Stimulated activated CD4-positive, alpha-beta T cell treated with anti-CD3 and anti-CD28 coated beads, Interleukin-1b, Interleukin-23, amount 100 ng/mL, for 1 hour (primary cell): ENCODE measurements around the gene PNPLA5.
"Not testable (repeated sequence)": the region's sequence is repeated elsewhere in the genome, so short reads cannot be mapped to it uniquely, and the experiment has no call there.

Source experiments
- DNase-seq, 2 donors: peaks; one replicate each; pipeline ENCODE4 v3.0.0-alpha.2; 2020; ENCODE audit warnings: low read depth in 2 of 2

PNPLA5 gene

DNA sequence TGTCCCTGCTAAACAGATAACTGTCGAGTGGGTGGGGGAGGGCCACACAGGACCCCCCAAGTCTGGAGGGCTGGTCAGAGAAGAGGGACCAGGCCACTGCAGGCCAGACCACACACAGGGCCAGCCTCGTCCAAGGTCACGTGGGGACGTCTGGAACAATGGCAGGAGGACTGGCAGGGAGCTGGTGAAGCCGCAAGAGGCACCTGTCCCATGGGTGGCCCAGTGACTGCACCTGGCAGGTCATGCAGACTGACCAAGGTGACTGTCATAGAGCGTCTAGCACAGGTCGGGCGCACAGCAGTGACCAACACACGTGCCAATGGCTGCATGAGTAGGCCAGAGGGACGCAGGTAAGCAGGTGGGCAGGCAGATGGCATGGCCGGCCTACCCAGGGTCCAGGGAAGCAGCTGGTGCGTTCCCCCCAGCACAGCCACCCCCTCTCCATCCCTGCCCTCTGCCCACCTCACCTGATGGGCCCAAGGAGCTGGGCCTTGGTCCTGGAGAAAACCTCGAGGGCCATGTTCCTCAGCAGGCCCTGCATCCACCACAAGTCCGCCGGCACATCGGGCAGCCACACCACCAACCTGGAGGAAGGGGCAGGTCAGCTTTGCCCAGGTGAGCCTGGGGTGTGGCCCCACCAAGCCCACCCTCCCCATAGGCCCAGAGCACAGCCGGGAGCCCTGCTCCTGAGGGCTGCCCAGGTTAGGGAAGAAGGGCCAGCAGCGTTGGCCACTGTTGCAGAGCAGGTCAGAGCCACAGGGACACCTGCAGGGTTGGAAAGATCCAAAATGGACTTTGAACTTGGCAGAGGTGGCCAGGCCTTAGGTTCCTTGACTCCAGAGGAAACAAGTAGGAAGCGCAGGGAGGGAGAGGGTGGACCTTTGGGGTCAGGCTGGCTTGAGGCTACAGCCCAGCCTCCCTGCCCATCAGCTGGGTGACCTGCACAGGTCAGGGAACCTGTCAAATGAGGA lies 10.4 kb downstream of the PNPLA5 start:
- DNase-seq: no peak

DNA sequence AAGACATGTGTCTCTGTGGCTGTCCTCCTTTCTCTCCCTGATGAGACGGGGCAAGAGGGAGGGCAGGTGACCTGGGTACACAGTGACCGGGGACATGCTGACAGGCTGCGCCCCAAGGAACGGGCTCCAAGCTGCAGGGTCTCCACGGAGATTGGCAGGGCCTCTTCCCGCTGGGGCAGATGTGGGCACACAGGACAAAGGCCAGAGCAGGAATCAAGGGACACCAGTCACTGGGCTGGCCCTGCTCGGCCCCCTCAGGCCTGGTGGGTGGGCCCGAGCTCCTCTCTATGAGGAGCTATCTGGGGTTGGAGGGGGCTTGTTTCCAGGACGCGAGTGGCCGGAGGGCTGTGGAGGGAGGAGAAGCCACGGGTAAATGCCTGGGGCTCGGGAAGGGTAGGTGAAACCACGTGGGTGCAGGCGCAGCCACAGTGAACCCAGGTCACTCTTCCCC lies 11.2 kb downstream of the PNPLA5 start:
- DNase-seq: no peak

DNA sequence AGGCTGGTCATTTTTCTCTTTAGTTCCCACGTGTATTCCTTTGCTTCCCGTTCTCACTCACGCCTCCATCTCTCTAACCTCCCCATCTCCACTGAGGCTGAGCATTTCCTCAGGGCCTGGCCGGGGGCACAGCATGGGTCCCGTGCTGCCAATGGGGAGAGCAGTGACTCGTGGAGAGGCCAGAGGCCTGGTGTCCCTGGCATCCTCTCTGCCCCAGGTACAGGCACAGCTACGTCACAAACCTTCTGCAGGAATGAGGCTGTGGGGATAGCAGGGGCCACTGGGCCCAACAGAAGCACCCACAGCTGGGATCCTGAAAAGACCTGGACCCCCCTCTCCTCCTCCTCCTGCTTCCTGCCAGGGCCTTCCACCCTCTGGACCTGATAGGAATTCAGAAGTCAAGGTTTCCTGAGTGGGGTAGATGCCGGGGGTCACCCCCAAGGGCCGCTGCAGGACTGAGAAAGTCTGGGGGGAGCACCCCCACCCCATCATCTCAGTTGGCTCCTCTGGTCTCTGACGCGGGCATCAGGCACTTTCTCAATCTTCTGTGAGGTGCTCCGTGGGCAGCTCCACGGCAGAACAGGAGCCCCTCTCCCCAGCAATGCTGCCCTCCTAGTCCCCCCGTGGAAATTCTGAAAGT lies 11.8 kb downstream of the PNPLA5 start:
- DNase-seq: no peak

DNA sequence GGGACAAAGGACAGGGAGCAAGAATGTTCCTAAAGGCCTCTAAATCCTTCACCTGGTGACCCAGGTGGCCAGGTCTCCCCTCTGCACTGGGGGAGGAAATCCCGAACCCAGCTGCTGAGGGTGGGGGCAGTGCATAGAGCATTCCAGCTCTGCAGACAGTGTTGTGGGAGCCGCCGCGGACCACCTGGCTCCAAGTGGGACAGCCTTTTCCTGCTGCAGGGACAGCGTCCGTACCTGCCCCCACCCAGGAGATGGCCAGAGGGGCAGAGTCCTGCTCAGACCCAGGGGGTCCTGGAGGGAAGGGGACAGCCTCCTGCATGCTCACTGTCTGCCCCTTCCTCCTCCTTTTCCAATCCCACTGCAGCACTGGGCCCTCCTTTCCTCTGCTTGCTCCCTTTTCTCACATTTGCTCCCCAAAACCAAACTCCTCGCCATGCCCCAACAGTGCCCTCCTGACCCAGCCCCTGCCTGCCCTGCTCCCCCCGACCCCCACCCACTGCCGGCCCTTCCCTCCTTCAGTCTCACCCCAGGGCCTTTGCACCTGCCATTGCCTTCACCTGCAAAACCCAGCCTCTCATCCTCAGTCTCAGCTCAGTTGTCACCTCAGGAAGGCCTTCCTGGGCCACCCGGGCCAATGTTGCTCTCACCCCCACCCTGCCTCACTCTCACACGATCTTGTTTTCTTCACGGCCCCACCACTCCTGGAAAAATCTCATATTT lies 12.8 kb downstream of the PNPLA5 start:
- DNase-seq: no peak

- no peak for DNase-seq
Measured at GRCh38 chr22:43878079-43878795, 13.6 kb downstream of the PNPLA5 start.

DNA sequence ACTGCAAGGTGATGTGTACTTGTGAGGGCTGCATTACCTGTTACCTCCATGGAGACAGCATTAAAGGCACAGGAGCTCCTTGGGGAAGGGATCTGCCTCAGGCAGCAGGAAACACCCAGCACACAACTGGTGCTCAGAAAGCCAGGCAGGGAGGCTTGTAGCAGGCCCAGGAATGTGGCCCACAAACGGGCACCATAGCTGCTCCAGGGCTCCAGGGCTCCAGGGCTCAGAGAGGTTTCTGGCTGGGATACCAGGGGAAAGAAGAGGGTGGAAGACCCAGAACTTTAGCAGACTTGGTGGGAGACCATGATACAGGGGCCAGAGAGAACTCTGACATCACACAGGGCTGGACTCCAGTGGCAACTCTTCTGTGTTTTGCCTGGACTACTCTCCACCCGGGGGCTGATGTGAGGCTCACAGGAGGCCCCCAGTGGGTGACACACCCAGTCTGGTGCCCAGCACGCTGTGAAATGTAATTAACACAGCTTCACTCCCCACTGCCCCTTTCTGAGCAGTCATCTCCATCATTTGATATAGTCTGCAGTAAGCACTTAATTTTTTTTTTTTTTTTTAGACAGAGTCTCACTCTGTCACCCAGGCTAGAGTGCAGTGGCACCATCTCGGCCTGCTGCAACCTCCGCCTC lies 14.8 kb downstream of the PNPLA5 start:
- no peak for DNase-seq

DNA sequence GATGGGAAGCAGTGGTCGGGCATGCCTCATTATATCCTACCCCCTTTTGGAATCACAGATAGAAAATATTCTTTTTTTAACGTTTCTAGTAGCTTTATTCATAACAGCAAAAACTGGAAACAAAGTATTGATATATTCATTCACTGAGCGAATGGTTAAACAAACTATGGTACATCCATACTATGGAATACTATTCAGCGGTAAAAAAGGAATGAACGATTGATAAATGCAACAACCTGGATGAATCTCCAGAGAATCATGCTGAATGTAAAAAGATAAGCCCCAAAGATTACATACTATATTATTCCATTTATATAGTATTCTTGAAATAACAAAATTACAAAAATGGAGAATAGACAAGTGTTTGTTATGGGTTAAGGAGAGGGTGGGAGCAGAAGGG lies 22.0 kb downstream of the PNPLA5 start:
- DNase-seq: no peak

- not testable (repeated sequence) for DNase-seq
Measured at GRCh38 chr22:43869001-43869400, 22.8 kb downstream of the PNPLA5 start.

GRCh38 chr22:43867839-43868635 lies 23.8 kb downstream of the PNPLA5 start:
- no peak for DNase-seq

DNA sequence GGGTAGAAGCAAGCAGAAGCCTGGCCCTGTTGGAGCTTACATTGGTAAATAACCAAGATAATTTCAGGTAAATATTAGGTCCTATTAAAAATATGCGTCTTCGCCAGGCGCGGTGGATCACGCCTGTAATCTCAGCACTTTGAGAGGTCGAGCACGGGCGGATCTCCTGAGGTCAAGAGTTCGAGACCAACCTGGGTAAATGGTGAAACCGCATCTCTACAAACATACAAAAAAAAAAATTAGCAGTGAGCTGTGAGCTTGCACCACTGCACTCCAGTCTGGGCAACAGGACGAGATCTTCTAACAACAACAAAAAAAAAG lies 29.0 kb downstream of the PNPLA5 start:
- no peak for DNase-seq

- no peak for DNase-seq
Measured at GRCh38 chr22:43862074-43862881, 29.5 kb downstream of the PNPLA5 start, which contains the start of gene SULT4A1. Gene SULT4A1 (minus strand): TSS chr22:43862513. CDS start chr22:43862382, 131 bp downstream.

GRCh38 chr22:43861529-43861928 lies 30.3 kb downstream of the PNPLA5 start:
- DNase-seq: no peak

DNA sequence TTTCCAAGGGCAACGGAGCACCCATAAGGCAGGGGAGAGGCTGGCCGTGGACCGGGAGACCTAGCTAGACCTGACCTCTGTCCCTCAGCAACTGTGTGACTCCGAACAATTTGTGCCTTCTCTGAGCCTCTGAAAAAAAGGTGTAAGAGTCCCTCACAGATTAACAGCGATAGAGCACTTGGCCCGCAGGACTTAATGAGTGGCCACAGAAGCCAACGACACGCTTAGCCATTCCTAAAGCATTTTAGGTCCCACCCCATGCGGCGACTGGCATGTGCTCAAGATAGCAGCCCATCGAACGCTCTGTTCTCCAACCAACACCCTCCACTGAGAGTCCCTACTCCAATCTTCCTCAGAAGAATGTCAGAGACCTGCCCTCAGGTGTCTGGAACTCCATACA lies 31.0 kb downstream of the PNPLA5 start:
- no peak for DNase-seq

GRCh38 chr22:43860126-43860525 lies 31.7 kb downstream of the PNPLA5 start:
- DNase-seq: no peak

DNA sequence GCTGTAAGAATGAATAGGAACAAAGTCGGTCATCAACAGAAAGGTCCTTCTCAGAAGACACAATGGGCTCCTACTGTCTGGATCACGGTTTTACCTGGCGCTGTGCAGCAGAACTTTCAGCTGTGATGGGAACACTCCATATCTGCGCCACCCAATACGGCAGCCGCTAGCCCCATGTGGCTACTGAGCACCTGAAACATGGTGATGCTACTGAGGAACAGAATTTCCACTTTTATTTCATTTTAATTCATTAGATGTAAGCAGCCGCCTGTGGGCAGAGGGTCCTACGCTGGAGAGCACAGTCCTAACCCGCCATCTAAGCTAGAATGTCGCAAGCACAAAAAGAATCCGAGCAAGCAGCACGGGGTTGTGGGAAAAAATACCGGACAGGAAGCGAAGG lies 32.2 kb downstream of the PNPLA5 start:
- DNase-seq: no peak

DNA sequence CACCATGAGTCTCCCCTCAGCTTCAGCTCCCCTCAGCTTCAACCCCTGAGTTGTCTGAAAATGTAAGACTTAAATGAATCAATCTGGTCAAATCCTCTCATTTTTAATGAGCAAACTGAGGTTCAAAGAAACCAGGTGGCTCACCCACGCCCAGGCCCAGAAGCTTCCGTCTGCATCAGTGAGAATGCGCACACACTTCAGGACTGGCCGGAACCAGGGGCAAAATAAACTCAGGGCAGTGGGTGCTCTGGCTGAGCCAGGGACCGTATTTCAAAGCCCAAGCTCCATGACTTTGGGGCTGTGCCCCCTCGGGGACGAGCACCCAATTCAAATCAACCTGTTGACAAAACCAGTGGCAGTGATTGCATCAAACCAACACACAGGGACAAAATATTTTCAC lies 32.6 kb downstream of the PNPLA5 start:
- no peak for DNase-seq

DNA sequence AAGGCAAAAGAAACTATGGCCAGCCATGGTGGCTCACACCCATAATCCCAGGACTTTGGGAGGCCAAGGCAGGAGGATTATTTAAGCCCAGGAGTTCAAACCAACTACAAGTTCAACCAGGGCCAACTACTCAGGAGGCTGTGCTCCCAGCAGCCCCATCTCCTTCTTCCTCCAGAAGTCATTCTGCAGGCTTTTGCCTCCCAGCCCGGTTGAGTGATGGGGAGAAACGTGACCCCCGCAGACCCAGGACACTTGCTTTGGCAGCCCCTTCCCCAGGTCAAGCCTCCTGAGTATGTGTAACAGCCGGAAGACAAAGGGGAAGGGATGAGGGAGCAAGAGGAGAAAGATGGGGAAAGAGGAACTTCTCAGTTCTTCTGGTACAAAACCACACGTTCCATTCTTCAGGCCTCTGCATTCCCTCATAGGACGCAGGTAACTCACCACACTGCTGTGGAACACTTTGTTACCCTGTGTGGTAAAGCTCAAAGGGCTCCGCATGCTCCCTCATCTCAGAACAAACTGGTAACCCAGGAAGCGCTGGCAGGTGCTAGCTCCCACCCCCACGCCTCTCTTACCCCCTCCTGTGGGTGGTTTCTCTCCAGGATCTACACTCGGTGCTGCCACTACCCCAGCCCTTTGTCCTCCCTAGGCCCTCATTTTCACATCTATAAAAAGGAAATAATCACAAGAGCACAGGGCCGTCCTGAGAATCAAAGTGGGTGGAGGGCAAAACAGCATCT lies 33.5 kb downstream of the PNPLA5 start:
- no peak for DNase-seq

- no peak for DNase-seq
Measured at GRCh38 chr22:43857367-43857766, 34.4 kb downstream of the PNPLA5 start.

GRCh38 chr22:43855431-43855830 lies 36.4 kb downstream of the PNPLA5 start:
- DNase-seq: no peak
